Right atrium auricular region (tissue), 2 donors: ENCODE data around the gene CALD1. TPM values are rescaled to one million over a fixed set of nuclear protein-coding genes. Genes with fewer than 3 reads are reported as not detected.

Experiments used
- DNase-seq: peaks from one replicate; pipeline ENCODE4 v3.0.0-alpha.2; 2019; ENCODE audit warnings: low spot score
- H3K27ac ChIP-seq, 2 donors: fragments of 200-600 bp; sonication (generic); 1 replicate in 1 of 2; 2 replicates in 1 of 2; pipeline ENCODE4 v1.5.1; 2016 to 2019
- H3K27me3 ChIP-seq, 2 donors: fragments of 200-600 bp; sonication (generic); one replicate each; pipeline versions ENCODE4 v1.5.1 to v1.6.0; 2017 to 2019
- H3K36me3 ChIP-seq: fragments of 200-600 bp; sonication (generic); one replicate; pipeline ENCODE4 v1.5.1; 2016
- H3K4me1 ChIP-seq, 2 donors: fragments of 200-600 bp; sonication (generic); one replicate each; pipeline versions ENCODE4 v1.5.1 to v1.6.0; 2017 to 2019
- H3K4me3 ChIP-seq, 2 donors: fragments of 200-600 bp; sonication (generic); 1 replicate in 1 of 2; 2 replicates in 1 of 2; pipeline ENCODE4 v1.5.1; 2017 to 2019; ENCODE audit warnings: mild to moderate bottlenecking in 1 of 2, moderate library complexity in 1 of 2
- H3K9me3 ChIP-seq, 2 donors: fragments of 200-600 bp; sonication (generic); one replicate each; pipeline ENCODE4 v1.5.1; 2019
- CTCF ChIP-seq, 2 donors: fragments of 200-600 bp; sonication (generic); IDR thresholded peaks; one replicate each; pipeline ENCODE4 v1.5.1; 2019; ENCODE audit warnings: antibody characterized with exemption in 2 of 2
- total RNA-seq, 2 donors: library from RNA; depleted of rRNA; stranded (reverse); fragments of >200 nt; gene quantifications; one replicate each; pipeline ENCODE4 v1.1.0, GENCODE V29; 2016

The CALD1 gene
- total RNA-seq, 2 donors from 2014 or later: 119 to 157 TPM

- Histone ChIP-seq H3K36me3 (peaks cover 6% of the 10 kb centered on the region), H3K4me3 (no peak overlapping the region), H3K27me3 (no peaks in the 10 kb centered on the region), H3K9me3 (no peaks in the 10 kb centered on the region), H3K27ac (peak overlapping the region; percentile 4 to 11), H3K4me1 (peaks cover 0 to 36% of the 10 kb centered on the region in 2 donors)
- no peak for DNase-seq
- no peak for TF ChIP-seq CTCF (IDR thresholded peaks at IDR 0.05)
Observed at GRCh38 chr7:134922720-134923704, 143.6 kb downstream of the CALD1 start.

GRCh38 chr7:134925766-134926165, 146.3 kb downstream of the CALD1 start:
- Histone ChIP-seq H3K36me3 (peaks cover 25% of the 10 kb centered on the region), H3K27me3 (no peaks in the 10 kb centered on the region), H3K4me3 (no peak overlapping the region), H3K4me1 (peaks cover 0 to 27% of the 10 kb centered on the region in 2 donors), H3K27ac (no peak overlapping the region), H3K9me3 (no peaks in the 10 kb centered on the region)
- TF ChIP-seq CTCF (IDR thresholded peaks at IDR 0.05): no peak
- no peak for DNase-seq

- Histone ChIP-seq H3K27ac (no peak overlapping the region), H3K36me3 (peaks cover 22% of the 10 kb centered on the region), H3K4me1 (peaks cover 0 to 33% of the 10 kb centered on the region in 2 donors), H3K27me3 (no peaks in the 10 kb centered on the region), H3K9me3 (no peaks in the 10 kb centered on the region), H3K4me3 (no peak overlapping the region)
- TF ChIP-seq CTCF (IDR thresholded peaks at IDR 0.05): no peak
- DNase-seq: no peak
Observed at GRCh38 chr7:134926396-134926795, 147.0 kb downstream of the CALD1 start.

GRCh38 chr7:134927076-134927475, 147.6 kb downstream of the CALD1 start:
- Histone ChIP-seq H3K4me3 (no peak overlapping the region), H3K36me3 (peaks cover 22% of the 10 kb centered on the region), H3K27me3 (no peaks in the 10 kb centered on the region), H3K27ac (peak overlapping the region in 1 of 2 donors; percentile 11), H3K4me1 (peaks cover 0 to 40% of the 10 kb centered on the region in 2 donors), H3K9me3 (no peaks in the 10 kb centered on the region)
- DNase-seq: no peak
- TF ChIP-seq CTCF (IDR thresholded peaks at IDR 0.05): no peak

- peaks cover 0 to 42% of the 10 kb centered on the region in 2 donors for H3K4me1 ChIP-seq
Observed at GRCh38 chr7:134927723-134928122, 148.3 kb downstream of the CALD1 start.

More at GRCh38 chr7:134927723-134928122, 148.3 kb downstream of the CALD1 start:
- no peak overlapping the region for H3K4me3 ChIP-seq
- no peak for TF ChIP-seq CTCF (IDR thresholded peaks at IDR 0.05)
- H3K27ac ChIP-seq: peak overlapping the region in 1 of 2 donors; percentile 46
- H3K36me3 ChIP-seq: peaks cover 28% of the 10 kb centered on the region
- H3K9me3 ChIP-seq: no peaks in the 10 kb centered on the region
- H3K27me3 ChIP-seq: no peaks in the 10 kb centered on the region
- DNase-seq: no peak
